DMS153 treated with DMSO at 0.1 percent for 48 hours (cell line): Measurements from ENCODE around the gene SPTAN1.

Source experiments
- DNase-seq: peaks from one replicate; lab custom pipeline; 2025; ENCODE audit not compliant: unreplicated experiment; lab: John Stamatoyannopoulos, UW

Gene SPTAN1

GRCh38 chr9:128595471-128595870 is 43.1 kb downstream of the SPTAN1 start:
- no peak for DNase-seq

DNA sequence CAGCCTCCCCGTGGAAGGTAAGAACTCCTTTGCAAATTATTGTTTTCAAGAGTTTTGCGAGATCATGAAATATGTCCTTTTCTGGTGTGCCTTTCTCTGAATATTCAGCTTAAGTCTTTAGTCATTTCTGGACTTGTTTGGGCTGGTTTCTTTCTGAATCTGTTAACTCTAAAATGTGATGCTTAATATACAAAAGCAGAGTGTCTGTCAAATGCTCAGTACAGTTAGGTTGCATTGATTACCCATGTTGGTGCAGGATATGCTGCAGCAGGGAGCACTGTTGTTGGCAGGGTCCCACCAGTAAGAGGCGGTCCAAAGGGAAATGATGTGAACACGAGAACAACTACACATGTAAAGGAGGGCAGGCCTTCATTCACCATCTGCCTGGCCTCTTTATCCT is 47.7 kb downstream of the SPTAN1 start:
- no peak for DNase-seq

GRCh38 chr9:128603697-128604096 is 51.3 kb downstream of the SPTAN1 start:
- DNase-seq: no peak

- DNase-seq: no peak
These were observed 55.4 kb downstream of the SPTAN1 start for GRCh38 chr9:128607642-128608350.

GRCh38 chr9:128610897-128611296 is 58.5 kb downstream of the SPTAN1 start:
- no peak for DNase-seq

- no peak for DNase-seq
These were observed 59.4 kb downstream of the SPTAN1 start for GRCh38 chr9:128611600-128612394.

DNA sequence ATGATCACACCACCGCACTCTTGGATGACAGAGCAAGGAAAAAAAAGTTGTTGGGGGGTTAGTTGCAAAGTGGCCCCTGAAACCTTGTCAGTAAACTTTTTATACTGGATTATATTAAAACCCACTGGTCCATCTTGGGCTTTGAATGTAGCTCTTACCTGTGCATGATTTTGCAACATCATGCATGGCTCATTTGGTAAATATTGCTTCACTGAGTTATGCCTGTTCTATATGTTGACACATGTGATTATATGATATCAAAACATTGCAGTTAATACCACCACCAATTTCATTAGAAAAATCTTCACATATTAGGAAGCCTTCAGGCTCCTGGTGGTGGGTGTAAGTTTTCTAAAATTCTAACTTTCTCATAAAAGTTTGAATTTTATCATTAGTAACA is 62.3 kb downstream of the SPTAN1 start:
- no peak for DNase-seq

DNA sequence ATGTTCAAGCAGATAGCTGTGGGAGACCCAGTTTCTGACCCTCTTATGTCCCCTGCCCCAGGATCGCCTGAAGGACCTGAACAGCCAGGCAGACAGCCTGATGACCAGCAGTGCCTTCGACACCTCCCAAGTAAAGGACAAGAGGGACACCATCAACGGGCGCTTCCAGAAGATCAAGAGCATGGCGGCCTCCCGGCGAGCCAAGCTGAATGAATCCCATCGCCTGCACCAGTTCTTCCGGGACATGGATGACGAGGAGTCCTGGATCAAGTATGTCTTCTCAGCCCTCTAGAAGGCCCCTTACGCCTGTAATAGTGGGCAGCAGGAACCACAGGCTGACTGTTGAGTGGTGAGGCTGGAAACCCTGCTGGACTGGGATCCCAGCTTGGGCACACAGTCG is 63.2 kb downstream of the SPTAN1 start:
- no peak for DNase-seq

DNA sequence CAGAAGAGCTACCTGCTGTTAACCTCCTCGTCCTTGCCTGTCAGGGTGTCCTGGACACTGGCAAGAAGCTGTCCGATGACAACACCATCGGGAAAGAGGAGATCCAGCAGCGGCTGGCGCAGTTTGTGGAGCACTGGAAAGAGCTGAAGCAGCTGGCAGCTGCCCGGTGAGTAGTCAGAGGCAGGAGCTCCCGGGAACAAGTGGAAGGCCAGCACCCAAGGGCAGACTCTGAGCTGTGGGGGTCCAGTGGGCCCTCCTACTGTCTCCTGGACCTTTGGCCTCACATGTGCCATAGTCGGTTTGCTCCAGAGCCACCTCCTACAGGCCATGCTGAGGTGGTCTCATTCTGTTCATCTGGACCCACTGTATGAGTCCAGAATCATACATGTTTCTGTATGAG is 65.6 kb downstream of the SPTAN1 start:
- DNase-seq: no peak

DNA sequence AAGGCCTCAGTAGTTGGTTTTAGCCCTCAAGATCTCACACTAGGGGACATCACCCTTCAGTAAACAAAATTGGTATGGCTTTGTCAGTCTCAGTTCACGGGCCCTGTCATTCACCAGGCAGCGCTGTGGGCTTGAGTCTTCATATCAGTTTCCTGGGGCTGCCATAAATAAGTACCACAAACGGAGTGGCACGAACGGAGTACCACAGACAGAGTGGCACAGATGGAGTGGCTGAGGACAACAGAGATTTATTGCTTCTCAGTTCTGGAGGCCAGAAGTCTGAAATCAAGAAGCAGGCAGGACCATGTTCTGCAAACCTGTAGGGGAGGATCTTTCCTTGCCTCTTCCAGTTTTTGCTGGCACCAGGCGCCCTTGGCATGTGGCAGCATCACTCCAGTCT is 66.7 kb downstream of the SPTAN1 start:
- no peak for DNase-seq

DNA sequence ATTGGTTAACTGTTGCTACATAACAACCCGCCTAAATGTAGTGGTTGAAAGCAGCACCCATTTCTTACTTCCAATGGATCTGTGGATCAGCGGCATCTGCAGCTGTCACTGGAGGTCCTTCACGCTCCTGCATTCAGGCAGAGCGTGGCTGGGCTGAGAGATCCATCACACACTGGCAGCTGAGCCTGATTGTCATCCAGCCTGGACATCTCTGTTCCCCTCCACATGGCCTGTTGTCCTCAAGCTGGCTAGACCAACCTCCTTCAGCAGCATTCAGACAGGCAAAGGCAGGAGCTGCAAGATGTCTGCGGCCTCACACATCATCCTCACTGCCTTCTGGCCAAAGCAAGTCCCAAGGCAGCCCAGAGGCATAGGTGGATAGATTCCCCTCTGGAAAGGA is 67.4 kb downstream of the SPTAN1 start:
- no peak for DNase-seq

- DNase-seq: no peak
These were observed 69.5 kb downstream of the SPTAN1 start for GRCh38 chr9:128621730-128622455.

- DNase-seq: no peak
These were observed 72.2 kb downstream of the SPTAN1 start for GRCh38 chr9:128624566-128624965.

DNA sequence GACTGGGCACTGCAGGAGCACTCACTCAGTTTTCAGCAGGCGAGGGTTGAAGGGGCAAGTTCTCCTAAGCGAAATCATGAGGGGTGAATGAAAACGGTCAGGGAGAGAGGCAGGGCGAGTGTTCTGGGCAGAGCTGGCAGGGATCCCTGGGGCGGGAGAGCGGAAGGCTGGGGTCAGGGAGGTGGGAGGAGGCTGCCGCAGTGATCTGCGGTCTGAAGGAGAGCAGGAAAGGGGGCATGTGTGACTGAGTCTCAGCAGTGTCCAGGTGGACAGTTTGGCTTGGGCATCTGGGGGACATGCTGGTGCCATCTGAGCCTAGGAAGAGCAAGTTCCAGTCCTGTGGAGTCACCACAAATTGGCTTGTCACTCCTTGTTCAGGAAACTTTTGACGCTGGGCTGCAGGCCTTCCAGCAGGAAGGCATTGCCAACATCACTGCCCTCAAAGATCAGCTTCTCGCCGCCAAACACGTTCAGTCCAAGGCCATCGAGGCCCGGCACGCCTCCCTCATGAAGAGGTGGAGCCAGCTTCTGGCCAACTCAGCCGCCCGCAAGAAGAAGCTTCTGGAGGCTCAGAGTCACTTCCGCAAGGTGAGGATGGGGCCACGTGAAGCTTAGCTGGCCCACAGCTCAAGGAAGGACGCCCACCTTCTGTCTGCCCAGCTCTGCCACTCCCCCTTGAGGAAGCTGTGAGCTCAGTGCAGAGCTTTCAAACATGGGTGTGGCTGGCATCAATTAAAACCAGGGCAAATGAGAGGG is 73.2 kb downstream of the SPTAN1 start:
- DNase-seq: no peak

DNA sequence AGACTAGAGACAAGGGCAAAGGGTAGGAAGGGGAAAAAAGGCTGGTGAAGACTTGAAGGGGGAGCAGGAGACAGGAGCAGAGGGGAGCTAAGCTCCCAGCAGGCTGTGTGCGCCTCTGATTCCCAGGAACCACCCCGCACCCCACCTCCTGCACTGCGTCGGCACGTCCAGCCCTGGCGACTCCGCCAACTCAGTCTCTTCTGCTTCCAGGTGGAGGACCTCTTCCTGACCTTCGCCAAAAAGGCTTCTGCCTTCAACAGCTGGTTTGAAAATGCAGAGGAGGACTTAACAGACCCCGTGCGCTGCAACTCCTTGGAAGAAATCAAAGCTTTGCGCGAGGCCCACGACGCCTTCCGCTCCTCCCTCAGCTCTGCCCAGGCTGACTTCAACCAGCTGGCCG is 73.8 kb downstream of the SPTAN1 start:
- no peak for DNase-seq

DNA sequence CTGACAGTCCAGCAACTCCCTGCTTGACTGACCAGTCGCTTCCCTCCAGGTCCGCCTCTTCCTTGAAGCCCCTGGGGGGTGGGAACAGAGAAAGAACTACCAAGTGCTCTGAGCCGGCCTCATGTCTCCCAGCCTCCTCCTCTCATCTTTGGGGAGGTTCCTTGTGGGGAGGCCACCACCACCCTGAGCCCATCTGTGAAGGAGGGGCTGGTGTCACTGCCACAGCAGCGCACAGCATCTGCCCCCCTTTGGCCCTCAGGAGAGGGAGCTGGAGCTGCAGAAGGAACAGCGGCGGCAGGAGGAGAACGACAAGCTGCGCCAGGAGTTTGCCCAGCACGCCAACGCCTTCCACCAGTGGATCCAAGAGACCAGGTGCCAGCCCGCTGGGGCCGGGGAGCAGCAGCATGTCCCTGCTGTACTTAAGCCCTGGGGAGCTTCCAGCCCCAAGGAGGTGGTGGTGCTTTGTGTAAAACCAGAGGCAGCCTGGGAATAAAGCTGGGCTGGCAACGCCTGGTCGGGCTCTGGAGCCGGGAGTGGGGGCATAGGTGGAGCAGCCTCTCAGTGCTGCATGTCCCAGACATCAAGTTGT is 74.8 kb downstream of the SPTAN1 start:
- no peak for DNase-seq

DNA sequence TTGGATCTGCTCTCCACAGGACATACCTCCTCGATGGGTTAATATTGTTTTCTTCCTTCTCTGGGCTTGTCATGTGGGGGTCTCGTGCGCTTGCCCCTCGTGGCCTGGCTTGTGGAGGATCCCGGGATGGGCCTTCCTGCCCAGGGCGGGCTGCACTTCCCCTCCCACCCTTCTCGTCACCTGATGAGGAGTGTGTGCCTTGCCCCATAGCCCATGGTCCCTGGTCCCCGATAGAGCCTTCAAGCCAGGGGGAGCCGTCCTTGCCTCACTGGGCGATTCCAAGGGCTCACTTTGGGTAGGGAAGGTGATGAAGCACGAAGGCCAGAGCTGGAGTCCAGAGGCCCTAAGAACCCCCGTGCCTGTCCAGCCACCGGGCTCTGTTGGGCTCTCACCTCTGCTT is 75.5 kb downstream of the SPTAN1 start:
- DNase-seq: no peak

DNA sequence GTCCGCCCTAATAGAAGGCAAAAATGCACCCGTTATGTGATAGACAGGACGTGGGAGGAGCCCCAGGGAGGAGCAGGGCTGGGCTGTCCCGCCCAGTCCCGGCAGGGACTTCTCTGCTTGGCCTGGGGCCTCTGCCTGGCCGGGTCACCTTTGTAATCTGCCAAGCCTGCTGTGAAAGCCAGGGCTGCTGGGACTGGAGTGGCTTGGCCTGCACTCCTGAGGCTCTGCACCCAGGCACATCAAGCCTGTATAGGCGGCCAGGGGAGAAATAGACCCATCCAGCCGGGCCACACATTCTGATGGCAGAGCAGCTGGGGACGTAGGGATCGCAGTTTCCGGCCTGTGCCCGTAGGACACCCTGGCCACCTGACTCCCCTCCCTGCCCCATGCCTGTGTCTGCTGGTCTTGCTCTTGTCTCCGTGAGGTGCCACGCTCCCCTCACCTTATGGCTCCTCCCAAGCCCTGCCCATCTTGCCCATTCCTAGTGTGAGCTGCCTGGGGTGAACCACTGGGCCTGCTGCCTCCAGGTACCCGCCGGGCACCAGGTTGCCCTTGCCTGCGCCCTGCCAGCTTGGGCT is 76.2 kb downstream of the SPTAN1 start:
- DNase-seq: no peak

- DNase-seq: no peak
These were observed 76.7 kb downstream of the SPTAN1 start for GRCh38 chr9:128629136-128629535.

GRCh38 chr9:128629852-128630545 is 77.6 kb downstream of the SPTAN1 start:
- no peak for DNase-seq
